GM10847 (cell line): Measurements from ENCODE around the gene TFF1.

Source experiments
- POLR2A ChIP-seq: IDR thresholded peaks from 2 replicates; pipeline ENCODE4 v1.6.1; 2011; ENCODE audit not compliant: insufficient read length; ENCODE audit errors: extremely low read depth

Gene TFF1

GRCh38 chr21:42390193-42390592, 23.9 kb upstream of the TFF1 start:
- TF ChIP-seq POLR2A: no peak

GRCh38 chr21:42389449-42389835, 23.1 kb upstream of the TFF1 start:
- no peak for TF ChIP-seq POLR2A

- TF ChIP-seq POLR2A: no peak
These were observed 22.6 kb upstream of the TFF1 start for GRCh38 chr21:42388740-42389448.

- TF ChIP-seq POLR2A: no peak
These were observed 21.6 kb upstream of the TFF1 start for GRCh38 chr21:42387843-42388340.

GRCh38 chr21:42387164-42387563, 20.8 kb upstream of the TFF1 start:
- no peak for TF ChIP-seq POLR2A

- TF ChIP-seq POLR2A: no peak
These were observed 19.8 kb upstream of the TFF1 start for GRCh38 chr21:42386034-42386591.

- TF ChIP-seq POLR2A: no peak
These were observed 19.3 kb upstream of the TFF1 start for GRCh38 chr21:42385619-42386018.

GRCh38 chr21:42384989-42385388, 18.7 kb upstream of the TFF1 start:
- TF ChIP-seq POLR2A: no peak

GRCh38 chr21:42384156-42384945, 18.0 kb upstream of the TFF1 start:
- no peak for TF ChIP-seq POLR2A

GRCh38 chr21:42383331-42383730, 17.0 kb upstream of the TFF1 start:
- TF ChIP-seq POLR2A: no peak

GRCh38 chr21:42382915-42383314, 16.6 kb upstream of the TFF1 start:
- no peak for TF ChIP-seq POLR2A

- TF ChIP-seq POLR2A: no peak
These were observed 15.1 kb upstream of the TFF1 start for GRCh38 chr21:42381347-42381984.

GRCh38 chr21:42379426-42380215, 13.3 kb upstream of the TFF1 start:
- no peak for TF ChIP-seq POLR2A

GRCh38 chr21:42378418-42378817, 12.1 kb upstream of the TFF1 start:
- TF ChIP-seq POLR2A: no peak

GRCh38 chr21:42377951-42378340, 11.6 kb upstream of the TFF1 start:
- TF ChIP-seq POLR2A: no peak

GRCh38 chr21:42377211-42377950, 11.0 kb upstream of the TFF1 start:
- no peak for TF ChIP-seq POLR2A
